SIG-M5 treated with dmso at 0.1 percent for 504 hours (cell line): ENCODE measurements around the gene EID3.

Source experiments
- DNase-seq: peaks from one replicate; lab custom pipeline; 2025; ENCODE audit not compliant: unreplicated experiment; lab: John Stamatoyannopoulos, UW

The EID3 gene

GRCh38 chr12:104353012-104353981 lies 49.8 kb downstream of the EID3 start:
- no peak for DNase-seq

GRCh38 chr12:104354167-104354867 lies 50.8 kb downstream of the EID3 start:
- DNase-seq: no peak
